ENCODE measurements around the gene CROCC.

CROCC gene

DNA sequence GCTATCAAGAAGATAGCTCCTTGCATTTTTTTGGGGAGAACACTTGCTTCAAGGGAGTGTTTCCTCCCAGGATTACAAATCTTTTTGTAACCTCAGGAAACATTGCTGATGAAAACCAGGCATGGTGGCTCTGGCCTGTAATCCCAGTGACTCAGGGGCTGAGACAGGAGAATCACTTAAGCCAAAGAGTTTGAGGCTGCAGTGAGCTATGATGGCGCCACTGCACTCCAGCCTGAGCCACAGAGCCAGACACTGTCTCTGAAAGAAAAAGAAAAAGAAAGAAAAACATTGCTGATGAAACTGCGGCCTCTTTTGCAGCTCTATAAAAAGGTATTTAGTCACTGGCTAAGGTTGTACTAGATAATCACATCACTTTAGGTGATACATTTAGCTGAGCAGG is 18.7 kb upstream of the CROCC start:
- TF ChIP-seq ARNTL (CRISPR knock-in tag; IDR thresholded peaks at IDR 0.05; ENCODE audit: borderline replicate concordance, low read depth), result no peak
- TF ChIP-seq, protein P1, sequence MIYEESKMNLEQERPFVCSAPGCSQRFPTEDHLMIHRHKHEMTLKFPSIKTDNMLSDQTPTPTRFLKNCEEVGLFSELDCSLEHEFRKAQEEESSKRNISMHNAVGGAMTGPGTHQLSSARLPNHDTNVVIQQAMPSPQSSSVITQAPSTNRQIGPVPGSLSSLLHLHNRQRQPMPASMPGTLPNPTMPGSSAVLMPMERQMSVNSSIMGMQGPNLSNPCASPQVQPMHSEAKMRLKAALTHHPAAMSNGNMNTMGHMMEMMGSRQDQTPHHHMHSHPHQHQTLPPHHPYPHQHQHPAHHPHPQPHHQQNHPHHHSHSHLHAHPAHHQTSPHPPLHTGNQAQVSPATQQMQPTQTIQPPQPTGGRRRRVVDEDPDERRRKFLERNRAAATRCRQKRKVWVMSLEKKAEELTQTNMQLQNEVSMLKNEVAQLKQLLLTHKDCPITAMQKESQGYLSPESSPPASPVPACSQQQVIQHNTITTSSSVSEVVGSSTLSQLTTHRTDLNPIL (CRISPR knock-in tag; IDR thresholded peaks at IDR 0.05; ENCODE audit: low read depth), result no peak
- TF ChIP-seq GLIS3 (CRISPR knock-in tag; IDR thresholded peaks at IDR 0.05), result no peak
- TF ChIP-seq, protein P2, sequence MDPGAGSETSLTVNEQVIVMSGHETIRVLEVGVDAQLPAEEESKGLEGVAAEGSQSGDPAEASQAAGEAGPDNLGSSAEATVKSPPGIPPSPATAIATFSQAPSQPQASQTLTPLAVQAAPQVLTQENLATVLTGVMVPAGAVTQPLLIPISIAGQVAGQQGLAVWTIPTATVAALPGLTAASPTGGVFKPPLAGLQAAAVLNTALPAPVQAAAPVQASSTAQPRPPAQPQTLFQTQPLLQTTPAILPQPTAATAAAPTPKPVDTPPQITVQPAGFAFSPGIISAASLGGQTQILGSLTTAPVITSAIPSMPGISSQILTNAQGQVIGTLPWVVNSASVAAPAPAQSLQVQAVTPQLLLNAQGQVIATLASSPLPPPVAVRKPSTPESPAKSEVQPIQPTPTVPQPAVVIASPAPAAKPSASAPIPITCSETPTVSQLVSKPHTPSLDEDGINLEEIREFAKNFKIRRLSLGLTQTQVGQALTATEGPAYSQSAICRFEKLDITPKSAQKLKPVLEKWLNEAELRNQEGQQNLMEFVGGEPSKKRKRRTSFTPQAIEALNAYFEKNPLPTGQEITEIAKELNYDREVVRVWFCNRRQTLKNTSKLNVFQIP (CRISPR knock-in tag; IDR thresholded peaks at IDR 0.05; ENCODE audit: borderline replicate concordance, low read depth), result no peak
- 0 out of 2 replicates have a peak, but pooled peaks have one; percentile 2 for TF ChIP-seq ZNF565 (CRISPR knock-in tag; conservative IDR thresholded peaks at IDR 0.05; ENCODE audit: low read depth)
- TF ChIP-seq PPARA (CRISPR knock-in tag; IDR thresholded peaks at IDR 0.05; ENCODE audit: borderline replicate concordance), result no peak
- ATAC-seq, result peak; percentile 25

DNA sequence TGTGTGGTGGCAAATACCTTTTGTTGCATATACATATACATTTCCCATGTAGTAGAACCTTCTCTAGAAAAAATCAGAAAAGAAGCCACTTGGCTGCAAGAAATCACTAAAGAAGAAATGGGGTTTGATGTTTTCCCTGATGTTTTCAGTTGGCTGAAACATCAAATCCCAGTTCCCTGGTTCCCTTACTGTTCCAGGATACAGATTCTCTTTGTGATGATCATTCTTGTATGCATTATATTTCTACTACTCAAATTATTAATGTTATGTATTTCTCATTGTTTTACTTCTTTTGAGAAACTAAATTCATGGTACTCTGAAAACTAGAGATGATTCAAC is 18.3 kb upstream of the CROCC start:
- TF ChIP-seq TCF4 (CRISPR knock-in tag; IDR thresholded peaks at IDR 0.05; ENCODE audit: borderline replicate concordance) (no peak), SNAI2 (CRISPR knock-in tag; IDR thresholded peaks at IDR 0.05) (no peak), ZNF70 (CRISPR knock-in tag; IDR thresholded peaks at IDR 0.05) (no peak), ARNTL (CRISPR knock-in tag; IDR thresholded peaks at IDR 0.05; ENCODE audit: borderline replicate concordance, low read depth) (no peak), OSR1 (CRISPR knock-in tag; IDR thresholded peaks at IDR 0.05) (no peak), BACH2 (CRISPR knock-in tag; IDR thresholded peaks at IDR 0.05; ENCODE audit: borderline replicate concordance) (no peak), ZNF565 (CRISPR knock-in tag; conservative IDR thresholded peaks at IDR 0.05; ENCODE audit: low read depth) (0 out of 2 replicates have a peak, but pooled peaks have one; percentile 4), TOX (CRISPR knock-in tag; IDR thresholded peaks at IDR 0.05; ENCODE audit: borderline replicate concordance) (no peak), CSDC2 (CRISPR knock-in tag; IDR thresholded peaks at IDR 0.05) (no peak), ZFP30 (CRISPR knock-in tag; IDR thresholded peaks at IDR 0.05) (0 out of 2 replicates have a peak, but pooled peaks have one; percentile 20), ESRRG (CRISPR knock-in tag; IDR thresholded peaks at IDR 0.05) (no peak)
- TF ChIP-seq, protein P1 (CRISPR knock-in tag; IDR thresholded peaks at IDR 0.05; ENCODE audit: low read depth), result no peak
- TF ChIP-seq, protein P2 (CRISPR knock-in tag; IDR thresholded peaks at IDR 0.05; ENCODE audit: borderline replicate concordance, low read depth), result no peak

DNA sequence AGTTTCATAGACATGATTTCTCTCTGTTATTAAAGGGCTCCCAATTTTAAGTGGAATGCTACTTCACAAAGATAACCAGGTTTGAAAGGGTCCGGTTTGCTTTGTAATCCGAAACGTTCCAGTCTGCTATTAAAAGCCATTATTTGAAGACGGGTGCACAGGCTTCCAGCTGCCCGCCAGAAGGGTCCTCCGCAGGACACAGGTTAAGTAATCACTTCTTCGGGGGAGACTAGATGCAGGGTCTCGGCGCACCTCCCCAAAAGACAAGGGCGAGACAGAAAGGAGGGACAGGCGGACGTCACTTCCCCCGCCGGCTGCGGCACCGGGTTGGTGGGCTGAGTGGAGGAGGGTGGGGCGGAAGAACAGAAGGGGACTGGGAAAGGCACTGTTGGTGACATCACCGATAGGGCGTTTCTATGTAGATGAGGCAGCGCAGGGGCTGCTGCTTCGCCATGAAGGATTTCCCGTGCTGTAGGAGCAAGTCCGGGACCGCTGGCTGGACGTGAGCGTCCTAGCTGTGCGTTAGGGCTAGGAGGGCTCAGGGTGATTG is 17.1 kb upstream of the CROCC start:
- ATAC-seq, result peak; percentile 94
- TF ChIP-seq ZNF70 (CRISPR knock-in tag; IDR thresholded peaks at IDR 0.05), result no peak
- TF ChIP-seq, protein P3, sequence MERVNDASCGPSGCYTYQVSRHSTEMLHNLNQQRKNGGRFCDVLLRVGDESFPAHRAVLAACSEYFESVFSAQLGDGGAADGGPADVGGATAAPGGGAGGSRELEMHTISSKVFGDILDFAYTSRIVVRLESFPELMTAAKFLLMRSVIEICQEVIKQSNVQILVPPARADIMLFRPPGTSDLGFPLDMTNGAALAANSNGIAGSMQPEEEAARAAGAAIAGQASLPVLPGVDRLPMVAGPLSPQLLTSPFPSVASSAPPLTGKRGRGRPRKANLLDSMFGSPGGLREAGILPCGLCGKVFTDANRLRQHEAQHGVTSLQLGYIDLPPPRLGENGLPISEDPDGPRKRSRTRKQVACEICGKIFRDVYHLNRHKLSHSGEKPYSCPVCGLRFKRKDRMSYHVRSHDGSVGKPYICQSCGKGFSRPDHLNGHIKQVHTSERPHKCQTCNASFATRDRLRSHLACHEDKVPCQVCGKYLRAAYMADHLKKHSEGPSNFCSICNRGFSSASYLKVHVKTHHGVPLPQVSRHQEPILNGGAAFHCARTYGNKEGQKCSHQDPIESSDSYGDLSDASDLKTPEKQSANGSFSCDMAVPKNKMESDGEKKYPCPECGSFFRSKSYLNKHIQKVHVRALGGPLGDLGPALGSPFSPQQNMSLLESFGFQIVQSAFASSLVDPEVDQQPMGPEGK (CRISPR knock-in tag; IDR thresholded peaks at IDR 0.05; ENCODE audit: borderline replicate concordance), result peak; percentile 88

More for the DNA sequence above, 18.3 kb upstream of the CROCC start:
- no peak; the same call in 2 of the 3 replicates for ATAC-seq

DNA sequence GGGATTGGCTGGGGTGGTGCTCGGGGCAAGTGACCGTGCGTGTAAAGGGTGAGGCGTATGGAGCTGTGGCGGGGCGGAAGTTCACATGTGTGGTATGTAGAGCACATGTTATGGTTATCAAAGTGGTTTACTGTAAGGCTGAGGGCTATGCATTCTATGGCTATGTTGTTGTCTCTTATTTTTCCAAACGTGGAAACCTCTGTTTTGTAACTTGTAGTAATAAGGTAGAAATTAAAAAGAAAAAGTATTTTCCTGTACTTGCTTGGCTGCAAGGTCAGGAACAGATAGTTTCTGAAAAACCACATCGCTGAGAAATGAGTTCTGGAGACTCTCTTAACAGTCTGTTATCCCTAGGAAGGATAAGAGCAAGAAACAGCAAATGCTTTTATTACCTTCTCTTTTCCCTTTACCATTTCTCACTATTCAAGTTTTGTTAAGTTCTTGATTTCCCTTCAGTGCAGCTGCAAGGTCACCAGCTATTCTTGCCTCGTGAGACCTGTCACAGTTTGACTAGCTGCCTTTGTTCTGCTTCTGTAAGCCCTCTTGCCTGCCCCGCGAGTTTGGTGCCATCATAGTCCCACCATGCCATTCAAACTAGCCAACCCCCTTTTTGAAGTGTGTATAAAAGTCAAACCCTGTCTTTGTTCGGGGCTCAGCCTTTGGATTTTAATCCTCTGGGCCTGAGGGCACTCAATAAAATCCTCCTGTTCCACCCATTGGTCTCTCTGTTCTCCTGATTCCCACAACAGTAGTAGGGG is 16.4 kb upstream of the CROCC start:
- ATAC-seq, result peak; percentile 83
- peak; percentile 96 for TF ChIP-seq TOX (CRISPR knock-in tag; IDR thresholded peaks at IDR 0.05; ENCODE audit: borderline replicate concordance)
- no peak for TF ChIP-seq ISL1 (CRISPR knock-in tag; IDR thresholded peaks at IDR 0.05)
- no peak for TF ChIP-seq SNAI2 (CRISPR knock-in tag; IDR thresholded peaks at IDR 0.05)
- TF ChIP-seq, protein P4, sequence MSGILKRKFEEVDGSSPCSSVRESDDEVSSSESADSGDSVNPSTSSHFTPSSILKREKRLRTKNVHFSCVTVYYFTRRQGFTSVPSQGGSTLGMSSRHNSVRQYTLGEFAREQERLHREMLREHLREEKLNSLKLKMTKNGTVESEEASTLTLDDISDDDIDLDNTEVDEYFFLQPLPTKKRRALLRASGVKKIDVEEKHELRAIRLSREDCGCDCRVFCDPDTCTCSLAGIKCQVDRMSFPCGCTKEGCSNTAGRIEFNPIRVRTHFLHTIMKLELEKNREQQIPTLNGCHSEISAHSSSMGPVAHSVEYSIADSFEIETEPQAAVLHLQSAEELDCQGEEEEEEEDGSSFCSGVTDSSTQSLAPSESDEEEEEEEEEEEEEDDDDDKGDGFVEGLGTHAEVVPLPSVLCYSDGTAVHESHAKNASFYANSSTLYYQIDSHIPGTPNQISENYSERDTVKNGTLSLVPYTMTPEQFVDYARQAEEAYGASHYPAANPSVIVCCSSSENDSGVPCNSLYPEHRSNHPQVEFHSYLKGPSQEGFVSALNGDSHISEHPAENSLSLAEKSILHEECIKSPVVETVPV (CRISPR knock-in tag; IDR thresholded peaks at IDR 0.05), result peak; percentile 96
- no peak for TF ChIP-seq PPARA (CRISPR knock-in tag; IDR thresholded peaks at IDR 0.05; ENCODE audit: borderline replicate concordance)
- peak; percentile 74 for TF ChIP-seq ZFP30 (CRISPR knock-in tag; IDR thresholded peaks at IDR 0.05)
- peak; percentile 94 for TF ChIP-seq ZC3H10 (CRISPR knock-in tag; IDR thresholded peaks at IDR 0.05)
- no peak for TF ChIP-seq ZFP3 (CRISPR knock-in tag; IDR thresholded peaks at IDR 0.05)
- TF ChIP-seq CSDC2 (CRISPR knock-in tag; IDR thresholded peaks at IDR 0.05), result peak; percentile 55; the same call in 1 of the 2 replicates
- TF ChIP-seq RARB (CRISPR knock-in tag; IDR thresholded peaks at IDR 0.05), result peak; percentile 91
- TF ChIP-seq, protein P2 (CRISPR knock-in tag; IDR thresholded peaks at IDR 0.05; ENCODE audit: borderline replicate concordance, low read depth), result peak; percentile 91; the same call in 1 of the 2 replicates
- no peak for TF ChIP-seq OSR1 (CRISPR knock-in tag; IDR thresholded peaks at IDR 0.05)

Measured in SK-N-SH treated with all-trans-retinoic acid at 6 μM for 48 hours (cell line).